Fibroblast of villous mesenchyme (primary cell): ENCODE results near the gene MEIKIN. TPM values are rescaled to one million over a fixed set of nuclear protein-coding genes. Genes with fewer than 3 reads are reported as not detected.
A peak's percentile ranks its signal among the peaks of the same experiment; 100 is the strongest.

Source experiments
- DNase-seq: peaks from one replicate; pipeline ENCODE4 v3.0.0-alpha.2; 2010; ENCODE audit warnings: low read depth
- H3K4me3 ChIP-seq: 2 replicates; pipeline ENCODE4 v1.5.1; 2011; ENCODE audit warnings: low read depth, mild to moderate bottlenecking, low read length
- total RNA-seq: library from RNA; depleted of rRNA; stranded (reverse); fragments of >200 nt; gene quantifications from 2 replicates; pipeline ENCODE4 v1.2.3, GENCODE V29; 2012
- TF ChIP-seq, protein P1 (sequence below): IDR thresholded peaks from 2 replicates; pipeline ENCODE4 v1.5.1; 2012; ENCODE audit warnings: low read depth, mild to moderate bottlenecking, low read length; ENCODE audit not compliant: insufficient read depth

The MEIKIN gene
- total RNA-seq, 1 donor: not detected

DNA sequence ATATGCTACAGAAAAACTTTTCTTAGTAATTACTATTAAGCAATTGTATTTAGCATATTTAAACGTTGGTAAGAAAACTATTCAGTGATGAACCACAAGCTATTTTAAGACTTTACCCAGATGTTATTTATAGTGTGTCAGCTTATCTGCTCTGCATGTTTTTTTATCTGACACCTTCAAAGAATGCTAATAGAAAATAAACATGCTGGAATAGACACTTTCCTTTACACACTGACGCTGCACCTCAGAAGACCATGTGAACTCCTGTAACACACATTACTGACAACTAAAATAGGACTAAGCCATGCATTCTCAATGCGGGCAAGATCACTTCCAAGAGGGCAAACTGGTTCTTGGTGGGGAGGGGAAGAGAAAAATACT, 187.0 kb downstream of the MEIKIN start:
- DNase-seq: peak; percentile 68
- no peak overlapping the region for H3K4me3 ChIP-seq
- TF ChIP-seq, protein P1, sequence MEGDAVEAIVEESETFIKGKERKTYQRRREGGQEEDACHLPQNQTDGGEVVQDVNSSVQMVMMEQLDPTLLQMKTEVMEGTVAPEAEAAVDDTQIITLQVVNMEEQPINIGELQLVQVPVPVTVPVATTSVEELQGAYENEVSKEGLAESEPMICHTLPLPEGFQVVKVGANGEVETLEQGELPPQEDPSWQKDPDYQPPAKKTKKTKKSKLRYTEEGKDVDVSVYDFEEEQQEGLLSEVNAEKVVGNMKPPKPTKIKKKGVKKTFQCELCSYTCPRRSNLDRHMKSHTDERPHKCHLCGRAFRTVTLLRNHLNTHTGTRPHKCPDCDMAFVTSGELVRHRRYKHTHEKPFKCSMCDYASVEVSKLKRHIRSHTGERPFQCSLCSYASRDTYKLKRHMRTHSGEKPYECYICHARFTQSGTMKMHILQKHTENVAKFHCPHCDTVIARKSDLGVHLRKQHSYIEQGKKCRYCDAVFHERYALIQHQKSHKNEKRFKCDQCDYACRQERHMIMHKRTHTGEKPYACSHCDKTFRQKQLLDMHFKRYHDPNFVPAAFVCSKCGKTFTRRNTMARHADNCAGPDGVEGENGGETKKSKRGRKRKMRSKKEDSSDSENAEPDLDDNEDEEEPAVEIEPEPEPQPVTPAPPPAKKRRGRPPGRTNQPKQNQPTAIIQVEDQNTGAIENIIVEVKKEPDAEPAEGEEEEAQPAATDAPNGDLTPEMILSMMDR: no peak

DNA sequence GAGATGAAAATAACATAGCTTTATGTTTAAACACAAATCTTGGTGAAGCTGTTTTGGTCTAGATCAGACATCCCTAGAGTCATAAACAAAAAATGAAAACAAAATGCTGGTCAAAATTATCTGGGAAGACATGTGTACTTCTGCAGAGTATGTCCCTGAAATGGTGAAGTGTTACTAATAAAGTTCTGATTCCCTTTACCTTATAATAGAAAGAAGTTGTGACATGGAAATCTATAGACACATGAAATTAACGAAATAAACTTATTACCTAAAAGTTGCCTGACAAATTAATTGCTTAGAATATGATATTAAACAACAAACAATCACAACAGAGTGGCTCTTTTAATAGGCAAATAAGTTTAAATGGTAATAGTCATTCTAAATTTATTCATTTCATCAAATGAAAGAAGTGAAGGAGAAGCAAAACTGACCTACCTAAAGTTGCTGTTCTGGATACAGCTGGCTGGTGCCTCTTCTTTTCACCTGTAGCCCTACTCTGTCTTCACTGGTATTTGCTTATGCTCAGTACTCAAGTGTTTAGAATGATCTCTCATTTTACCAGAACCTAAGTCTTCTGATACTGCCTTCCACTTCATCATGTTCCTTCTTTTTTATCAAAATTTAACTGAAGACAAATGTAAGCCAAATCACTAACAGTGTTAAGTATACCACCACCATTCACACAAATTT, 187.5 kb downstream of the MEIKIN start:
- no peak overlapping the region for H3K4me3 ChIP-seq
- TF ChIP-seq, protein P1: no peak
- DNase-seq: no peak

Other genes starting within 250 kb of the MEIKIN start
- 67.8 and 72.8 TPM in 2 replicates for gene FNIP1, start 148.6 kb downstream of the MEIKIN start, total RNA-seq
- 0.43 TPM in 1 of 2 replicates, not detected in the other for gene ACSL6, start 66.0 kb upstream of the MEIKIN start, total RNA-seq
- not detected in 2 replicates for gene IL3, start 115.0 kb upstream of the MEIKIN start, total RNA-seq
- gene CSF2, start 128.1 kb upstream of the MEIKIN start, total RNA-seq: 0.43 TPM in 1 of 2 replicates, not detected in the other